Mucosa of descending colon (tissue), 3 donors: Measurements from ENCODE around the gene SPDEF. TPM values are rescaled to one million over a fixed set of nuclear protein-coding genes. Genes with fewer than 3 reads are reported as not detected.
A peak's percentile ranks its signal among the peaks of the same experiment; 100 is the strongest.

Experiments
- ATAC-seq: fragments of 200-7000 bp; cut with Tn5 transposase; one replicate; pipeline ENCODE4 v1.9.1; 2020; ENCODE audit warnings: mild to moderate bottlenecking, moderate library complexity
- DNase-seq, 3 donors: peaks; one replicate each; pipeline ENCODE4 v3.0.0-alpha.2; 2020
- H3K36me3 ChIP-seq: fragments of 200-600 bp; one replicate; pipeline ENCODE4 v1.8.0; 2021; ENCODE audit warnings: low read depth, mild to moderate bottlenecking
- H3K4me1 ChIP-seq: fragments of 200-600 bp; one replicate; pipeline ENCODE4 v1.8.0; 2021; ENCODE audit warnings: low read depth, mild to moderate bottlenecking
- H3K4me3 ChIP-seq: fragments of 200-600 bp; one replicate; pipeline ENCODE4 v1.8.0; 2021; ENCODE audit warnings: mild to moderate bottlenecking
- H3K9me3 ChIP-seq: fragments of 200-600 bp; one replicate; pipeline ENCODE4 v1.8.0; 2021; ENCODE audit warnings: mild to moderate bottlenecking
- CTCF ChIP-seq: fragments of 200-600 bp; IDR thresholded peaks from one replicate; pipeline ENCODE4 v1.8.0; 2022; ENCODE audit warnings: antibody characterized with exemption, mild to moderate bottlenecking
- intact Hi-C, 2 donors: fragments of 100-400 bp; cut with DNase I in 1 of 2; cut with micrococcal nuclease in 1 of 2; formaldehyde crosslinking; loops; one replicate each; pipeline versions ENCODE4 v1.11.0 to v1.11.1; 2022; cut with DNase I, micrococcal nuclease
- total RNA-seq, 3 donors: library from RNA; stranded (reverse); fragmentation: NEBNext Ultra II Directional in 2 of 3; extraction: Animal tissue kit (Norgen Biotek cat#: 25700) in 2 of 3; gene quantifications; one replicate each; pipeline versions ENCODE4 v1.2.1 to v1.2.4, GENCODE V29; 2021 to 2023
- donor health status: DM: no; HTN: no; CAD: no; lungs with moderate emphysema.
- donor health status: DM: no; HTN: no; CAD: no.
- donor health status: DM: no; HTN: yes; CAD: no.

SPDEF gene
- total RNA-seq, 3 donors from 2014 or later = 13.8 to 49.1 (median 38.2) TPM

- Histone ChIP-seq H3K4me1 (no peaks in the 10 kb centered on the region), H3K4me3 (no peak overlapping the region), H3K36me3 (no peaks in the 10 kb centered on the region), H3K9me3 (no peaks in the 10 kb centered on the region)
- intact Hi-C loops = no loop called here
- ATAC-seq (no peak), DNase-seq (no peak)
- TF ChIP-seq CTCF = no peak
Measured at GRCh38 chr6:34493344-34493743, 62.8 kb downstream of the SPDEF start.

GRCh38 chr6:34491091-34491430 is 65.1 kb downstream of the SPDEF start:
- H3K4me1 ChIP-seq = no peaks in the 10 kb centered on the region
- intact Hi-C loops = no loop called here
- ATAC-seq (peak; percentile 23), DNase-seq (peak in 1 of 3 donors; percentile 10)
- H3K9me3 ChIP-seq = no peaks in the 10 kb centered on the region
- TF ChIP-seq CTCF = no peak
- H3K4me3 ChIP-seq = no peak overlapping the region
- H3K36me3 ChIP-seq = no peaks in the 10 kb centered on the region

- DNase-seq (no peak), ATAC-seq (no peak)
- no peak for TF ChIP-seq CTCF
Measured at GRCh38 chr6:34490390-34491090, 65.6 kb downstream of the SPDEF start.

GRCh38 chr6:34489207-34489805 is 66.8 kb downstream of the SPDEF start:
- ATAC-seq (no peak), DNase-seq (no peak)
- intact Hi-C loops = no loop called here
- H3K4me1 ChIP-seq = no peaks in the 10 kb centered on the region
- no peaks in the 10 kb centered on the region for H3K36me3 ChIP-seq
- H3K4me3 ChIP-seq = no peak overlapping the region
- no peak for TF ChIP-seq CTCF
- H3K9me3 ChIP-seq = no peaks in the 10 kb centered on the region

More at GRCh38 chr6:34490390-34491090, 65.6 kb downstream of the SPDEF start:
- intact Hi-C loops = no loop called here
- Histone ChIP-seq H3K4me1 (no peaks in the 10 kb centered on the region), H3K4me3 (no peak overlapping the region), H3K36me3 (no peaks in the 10 kb centered on the region), H3K9me3 (no peaks in the 10 kb centered on the region)

Other genes with a start within 250 kb of the SPDEF start
- gene NUDT3, start 163.7 kb downstream of the SPDEF start, total RNA-seq = 10 to 100 TPM; 19.1 to 48.7 (median 26.7) TPM
- 1,000 to 10,000 TPM in 2 of 3 donors, 100 to 1,000 TPM in 1; 999 to 1,006 (median 1,004) TPM for gene RPS10, start 130.3 kb downstream of the SPDEF start, total RNA-seq
- gene PACSIN1, start 90.3 kb downstream of the SPDEF start, total RNA-seq = 1 to 10 TPM in 1 of 3 donors, under 1 TPM in 2; 0.41 to 1.9 (median 0.67) TPM
- gene ILRUN, start 140.4 kb upstream of the SPDEF start, total RNA-seq = 10 to 100 TPM; 45.1 to 87.6 (median 51.1) TPM
- 10 to 100 TPM; 44.8 to 70.2 (median 49.1) TPM for gene SNRPC, start 201.2 kb upstream of the SPDEF start, total RNA-seq
- gene BLTP3A, start 235.8 kb upstream of the SPDEF start, total RNA-seq = 10 to 100 TPM in 1 of 3 donors, 1 to 10 TPM in 2; 9.2 to 11.3 (median 10.0) TPM